Measurements from ENCODE around the gene PLA2G15. TPM values are rescaled to one million over a fixed set of nuclear protein-coding genes. Genes with fewer than 3 reads are reported as not detected.

The PLA2G15 gene
- total RNA-seq: 14.5 and 19.7 TPM in 2 replicates

GRCh38 chr16:68244903-68245853 is at the start of gene PLA2G15:
Gene PLA2G15 (plus strand): TSS chr16:68245373. CDS start chr16:68245427, 54 bp downstream.

GRCh38 chr16:68235887-68236136 is 9.4 kb upstream of the PLA2G15 start, which contains the start of gene ESRP2:
Gene ESRP2 (minus strand): TSS chr16:68236127. CDS start chr16:68236045, 82 bp downstream.

GRCh38 chr16:68264128-68265077 is 19.2 kb downstream of the PLA2G15 start, which contains the start of gene SLC7A6:
Gene SLC7A6 (plus strand): TSS chr16:68264526. CDS start chr16:68274727, 10,201 bp downstream.

Small RNAs within 50 kb of the gene (small RNA-seq; reads per million reads assigned to genes)
- gene RNU6-1262P: not detected

Other genes with a start within 250 kb of the PLA2G15 start
- 0.22 TPM in 1 of 2 replicates, not detected in the other for gene DPEP2, start 245.9 kb upstream of the PLA2G15 start, total RNA-seq
- gene DPEP2NB, start 229.5 kb upstream of the PLA2G15 start, total RNA-seq: not detected in 2 replicates
- gene DDX28, start 222.1 kb upstream of the PLA2G15 start, total RNA-seq: 13.4 and 14.4 TPM in 2 replicates
- gene DUS2, start 222.1 kb upstream of the PLA2G15 start, total RNA-seq: 19.1 and 19.7 TPM in 2 replicates
- gene NFATC3, start 160.0 kb upstream of the PLA2G15 start, total RNA-seq: 33.1 and 37.2 TPM in 2 replicates
- gene ESRP2, start 9.2 kb upstream of the PLA2G15 start, total RNA-seq: 0.36 and 0.53 TPM in 2 replicates
- gene SLC7A6, start 19.2 kb downstream of the PLA2G15 start, total RNA-seq: 40.8 and 43.4 TPM in 2 replicates
- 15.7 and 16.9 TPM in 2 replicates for gene SLC7A6OS, start 65.6 kb downstream of the PLA2G15 start, total RNA-seq
- 37.4 and 42.7 TPM in 2 replicates for gene PRMT7, start 65.6 kb downstream of the PLA2G15 start, total RNA-seq
- not detected in 2 replicates for gene SMPD3, start 203.1 kb downstream of the PLA2G15 start, total RNA-seq

Data from thoracic aorta endothelial cell (primary cell).